Measurements from ENCODE around the gene USP1. TPM values are rescaled to one million over a fixed set of nuclear protein-coding genes. Genes with fewer than 3 reads are reported as not detected.

Gene USP1
- total RNA-seq, 4 donors from 2014 or later: 23.9 to 28.4 (median 25.8) TPM

DNA sequence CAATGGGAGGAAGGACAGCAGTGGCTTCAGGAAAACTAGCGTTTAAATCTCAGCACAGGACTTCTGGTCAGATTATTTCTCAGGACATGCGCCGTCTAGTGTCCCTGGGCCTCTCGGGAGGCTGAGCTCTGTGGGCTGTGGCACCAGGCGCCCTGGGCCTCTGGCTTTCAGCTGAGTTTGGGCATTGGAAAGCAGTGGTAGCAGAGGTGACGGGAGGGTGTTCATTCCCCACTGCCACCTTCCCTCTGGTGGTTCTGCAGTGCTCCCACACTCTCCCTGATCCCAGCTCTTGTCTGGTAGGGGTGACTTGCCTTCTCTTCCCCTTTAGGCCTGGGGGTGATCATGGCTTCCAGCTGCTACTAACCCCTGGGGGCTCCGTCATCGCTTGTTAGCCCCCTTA, 42.2 kb upstream of the USP1 start:
- DNase-seq (ENCODE audit: low spot score in 2 of 2): peak in 1 of 2 donors; percentile 76
- WGBS, 2 donors: 91 to 93% methylated on average over 8 of the region's 8 CpGs
- intact Hi-C loops (cut with DNase I; ENCODE audit: low total_unique reads): no loop called here

DNA sequence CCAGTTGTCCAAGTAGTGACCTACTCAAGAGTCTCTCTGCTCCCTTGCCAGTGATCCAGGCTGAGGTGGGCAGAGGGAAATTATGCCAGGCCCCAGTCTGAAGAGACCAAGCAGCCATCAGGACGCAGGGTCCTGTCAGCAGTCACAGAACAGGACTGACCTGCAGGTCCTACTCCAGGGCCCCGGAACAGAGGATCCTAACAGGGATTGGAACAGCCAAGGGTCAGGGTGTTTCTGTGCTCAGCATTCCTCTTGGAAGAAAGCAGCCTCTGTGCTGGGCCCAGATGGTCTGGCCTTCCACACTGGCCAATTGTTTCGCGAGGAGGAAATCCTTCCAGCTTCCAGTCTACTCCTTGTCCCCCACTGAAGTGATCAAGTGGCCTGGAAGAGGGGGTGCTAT, 41.6 kb upstream of the USP1 start:
- intact Hi-C loops (cut with DNase I; ENCODE audit: low total_unique reads): no loop called here
- WGBS, 2 donors: 88 to 93% methylated on average over 4 of the region's 4 CpGs
- no peak overlapping the region for H3K4me3 ChIP-seq (ENCODE audit: low read depth, poor library complexity, severe bottlenecking)
- peak in 1 of 2 donors; percentile 69 for DNase-seq (ENCODE audit: low spot score in 2 of 2)
- TF ChIP-seq, protein P1, sequence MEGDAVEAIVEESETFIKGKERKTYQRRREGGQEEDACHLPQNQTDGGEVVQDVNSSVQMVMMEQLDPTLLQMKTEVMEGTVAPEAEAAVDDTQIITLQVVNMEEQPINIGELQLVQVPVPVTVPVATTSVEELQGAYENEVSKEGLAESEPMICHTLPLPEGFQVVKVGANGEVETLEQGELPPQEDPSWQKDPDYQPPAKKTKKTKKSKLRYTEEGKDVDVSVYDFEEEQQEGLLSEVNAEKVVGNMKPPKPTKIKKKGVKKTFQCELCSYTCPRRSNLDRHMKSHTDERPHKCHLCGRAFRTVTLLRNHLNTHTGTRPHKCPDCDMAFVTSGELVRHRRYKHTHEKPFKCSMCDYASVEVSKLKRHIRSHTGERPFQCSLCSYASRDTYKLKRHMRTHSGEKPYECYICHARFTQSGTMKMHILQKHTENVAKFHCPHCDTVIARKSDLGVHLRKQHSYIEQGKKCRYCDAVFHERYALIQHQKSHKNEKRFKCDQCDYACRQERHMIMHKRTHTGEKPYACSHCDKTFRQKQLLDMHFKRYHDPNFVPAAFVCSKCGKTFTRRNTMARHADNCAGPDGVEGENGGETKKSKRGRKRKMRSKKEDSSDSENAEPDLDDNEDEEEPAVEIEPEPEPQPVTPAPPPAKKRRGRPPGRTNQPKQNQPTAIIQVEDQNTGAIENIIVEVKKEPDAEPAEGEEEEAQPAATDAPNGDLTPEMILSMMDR (IDR thresholded peaks at IDR 0.05): no peak
- TF ChIP-seq POLR2A (IDR thresholded peaks at IDR 0.05): no peak

More for the DNA sequence above, 42.2 kb upstream of the USP1 start:
- H3K4me3 ChIP-seq (ENCODE audit: low read depth, poor library complexity, severe bottlenecking): no peak overlapping the region
- TF ChIP-seq, protein P1 (IDR thresholded peaks at IDR 0.05): no peak
- TF ChIP-seq POLR2A (IDR thresholded peaks at IDR 0.05): no peak

DNA sequence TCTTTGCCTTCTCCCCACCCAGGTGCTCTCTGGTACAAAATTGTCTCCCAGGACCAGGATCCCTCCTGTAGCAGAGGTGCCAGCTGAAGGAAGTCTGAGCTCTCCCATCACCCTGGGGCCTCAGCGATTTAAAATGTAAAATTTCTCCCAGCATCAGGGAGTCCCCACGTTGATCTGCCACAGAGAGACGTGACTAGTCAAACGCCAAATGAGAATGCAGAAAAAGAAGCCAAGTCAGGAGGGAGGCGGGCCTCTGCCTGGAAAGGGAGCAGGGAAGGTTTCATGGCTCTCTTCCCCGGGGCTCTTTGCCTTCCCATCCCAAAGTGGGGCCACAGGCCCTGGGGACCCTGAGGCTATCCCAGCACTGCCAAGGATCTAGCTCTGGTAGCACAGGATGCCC, 40.0 kb upstream of the USP1 start:
- DNase-seq (ENCODE audit: low spot score in 2 of 2): peak in 1 of 2 donors; percentile 57
- H3K4me3 ChIP-seq (ENCODE audit: low read depth, poor library complexity, severe bottlenecking): no peak overlapping the region
- intact Hi-C loops (cut with DNase I; ENCODE audit: low total_unique reads): no loop called here
- TF ChIP-seq, protein P1 (IDR thresholded peaks at IDR 0.05): no peak
- no peak for TF ChIP-seq POLR2A (IDR thresholded peaks at IDR 0.05)
- 46 to 52% methylated on average over 6 of the region's 6 CpGs for WGBS, 2 donors

DNA sequence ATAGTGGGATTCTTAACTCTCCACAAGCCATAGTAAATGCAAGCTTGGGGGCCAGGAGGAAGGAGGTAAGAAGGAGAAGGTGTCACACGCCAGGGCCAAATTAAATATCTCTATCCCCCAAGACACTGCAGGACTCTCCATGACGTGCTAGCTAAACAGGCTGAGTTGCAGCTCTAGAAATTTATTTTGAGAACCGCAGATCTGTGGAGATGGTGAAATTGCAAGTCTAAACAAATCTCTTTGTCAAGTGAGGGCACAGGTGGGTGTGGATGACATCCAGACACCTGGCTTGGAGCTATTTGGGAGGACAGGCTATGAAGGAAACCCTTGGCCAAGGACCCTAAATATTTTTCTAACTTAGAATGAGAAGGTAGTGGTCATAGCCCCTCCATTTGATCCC, 39.5 kb upstream of the USP1 start:
- H3K4me3 ChIP-seq (ENCODE audit: low read depth, poor library complexity, severe bottlenecking): no peak overlapping the region
- DNase-seq (ENCODE audit: low spot score in 2 of 2): no peak
- intact Hi-C loops (cut with DNase I; ENCODE audit: low total_unique reads): no loop called here
- TF ChIP-seq, protein P1 (IDR thresholded peaks at IDR 0.05): no peak
- TF ChIP-seq POLR2A (IDR thresholded peaks at IDR 0.05): no peak
- WGBS, 2 donors: 64% methylated on average over 3 of the region's 3 CpGs

DNA sequence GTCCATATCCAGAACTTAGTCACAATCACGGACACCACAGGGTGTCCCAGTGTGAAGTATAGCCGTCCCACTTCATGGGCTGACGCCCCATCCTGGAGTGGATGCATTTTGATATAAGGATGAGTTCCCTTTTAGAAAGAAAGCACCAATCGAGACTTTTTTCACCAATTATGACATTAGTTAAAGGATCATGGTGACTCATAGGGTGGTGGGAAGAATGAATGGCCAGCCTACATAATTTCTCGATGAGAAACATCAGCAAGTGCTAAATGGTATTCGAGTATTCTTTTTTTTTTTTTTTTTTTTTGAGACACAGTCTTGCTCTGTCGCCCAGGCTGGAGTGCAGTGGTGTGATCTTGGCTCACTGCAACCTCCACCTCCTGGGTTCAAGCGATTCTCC, 38.5 kb upstream of the USP1 start:
- H3K4me3 ChIP-seq (ENCODE audit: low read depth, poor library complexity, severe bottlenecking): no peak overlapping the region
- TF ChIP-seq, protein P1 (IDR thresholded peaks at IDR 0.05): no peak
- TF ChIP-seq POLR2A (IDR thresholded peaks at IDR 0.05): no peak
- peak in 1 of 2 donors; percentile 12 for DNase-seq (ENCODE audit: low spot score in 2 of 2)
- intact Hi-C loops (cut with DNase I; ENCODE audit: low total_unique reads): no loop called here
- WGBS, 2 donors: 76 to 87% methylated on average over 8 of the region's 8 CpGs

DNA sequence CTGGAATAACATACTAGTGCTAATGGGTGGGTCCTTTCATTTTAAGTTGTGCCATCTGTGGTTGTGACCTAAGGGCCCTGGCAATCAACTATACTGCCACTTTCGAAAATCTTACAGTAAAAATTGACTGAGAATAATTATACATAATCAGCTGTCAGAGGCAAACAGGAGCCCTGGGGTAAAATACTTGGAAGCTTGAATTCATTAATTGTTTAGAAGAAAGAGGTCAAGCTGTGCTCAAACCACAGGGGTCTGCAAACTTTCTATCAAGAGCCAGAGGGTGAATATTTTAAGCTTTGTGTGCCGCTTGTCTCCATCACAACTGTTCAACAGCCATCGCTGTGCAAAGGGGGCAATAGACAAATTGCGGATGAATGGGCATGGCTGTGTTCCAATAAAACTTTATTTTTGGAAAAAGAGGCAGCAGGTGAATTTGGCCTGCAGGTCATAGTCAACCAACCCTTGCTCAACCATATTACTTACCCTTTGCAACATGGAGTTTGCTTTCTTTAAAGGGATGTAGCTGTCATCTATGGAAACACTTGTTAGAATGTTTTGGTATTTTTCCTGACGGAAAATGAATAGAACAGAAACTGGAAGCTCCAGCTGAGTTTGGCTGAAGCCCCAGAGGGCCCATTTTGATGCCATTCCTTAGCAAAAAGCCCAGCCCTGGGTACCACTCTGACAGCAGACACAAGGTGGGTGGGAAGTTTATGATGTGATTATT, 35.7 kb upstream of the USP1 start:
- H3K4me3 ChIP-seq (ENCODE audit: low read depth, poor library complexity, severe bottlenecking): no peak overlapping the region
- no peak for DNase-seq (ENCODE audit: low spot score in 2 of 2)
- intact Hi-C loops (cut with DNase I; ENCODE audit: low total_unique reads): no loop called here
- 70 to 71% methylated on average over 5 of the region's 5 CpGs for WGBS, 2 donors
- TF ChIP-seq, protein P1 (IDR thresholded peaks at IDR 0.05): no peak
- no peak for TF ChIP-seq POLR2A (IDR thresholded peaks at IDR 0.05)
